HEK293 (cell line): Measurements from ENCODE around the gene SYNE3.

ENCODE experiments used
- CTCF ChIA-PET: fragments of 350-600 bp; formaldehyde crosslinking; extraction: SDS; loops from one replicate; lab custom pipeline; 2021; ENCODE audit warnings: antibody characterized with exemption; lab: Yijun Ruan, JAX
- POLR2A ChIA-PET: fragments of 300-600 bp; formaldehyde crosslinking; extraction: SDS; loops from one replicate; lab custom pipeline; 2020; ENCODE audit warnings: antibody characterized with exemption, inconsistent platforms; lab: Yijun Ruan, JAX
- H3K27ac ChIP-seq: fragments of 200-500 bp; sonication (Bioruptor generic); 2 replicates; pipeline ENCODE4 v1.5.1; 2014; ENCODE audit warnings: low read depth, low read length, control low read depth, inconsistent platforms; ENCODE audit errors: extremely low read depth
- H3K36me3 ChIP-seq, 2 experiments: fragments of 200-500 bp in 1 of 2; sonication (Bioruptor generic) in 1 of 2; 1 replicate in 1 of 2; 2 replicates in 1 of 2; pipeline ENCODE4 v1.5.1; 2014 to 2017; ENCODE audit warnings: inconsistent platforms in 2 of 2, low read length in 2 of 2; ENCODE audit not compliant: control insufficient read depth in 2 of 2, insufficient read depth in 1 of 2
- H3K4me1 ChIP-seq: fragments of 200-500 bp; sonication (Bioruptor generic); 2 replicates; pipeline ENCODE4 v1.5.1; 2014; ENCODE audit warnings: mild to moderate bottlenecking, low read length, inconsistent platforms; ENCODE audit not compliant: control insufficient read depth, insufficient read depth
- H3K4me3 ChIP-seq: 2 replicates; pipeline ENCODE4 v1.5.1; 2011; ENCODE audit warnings: low read depth, mild to moderate bottlenecking, control low read depth, low read length, moderate library complexity
- H3K9me3 ChIP-seq: fragments of 200-500 bp; sonication (Bioruptor generic); 2 replicates; pipeline ENCODE4 v1.5.1; 2014; ENCODE audit warnings: low read depth, low read length, inconsistent platforms; ENCODE audit not compliant: control insufficient read depth, insufficient read depth
- EGR2 ChIP-seq: fragments of 450-650 bp; formaldehyde crosslinking; IDR thresholded peaks from 2 replicates; pipeline ENCODE4 v1.5.1; 2016; ENCODE audit warnings: low read depth, missing biosample characterization, missing genetic modification characterization
- MZF1 ChIP-seq: fragments of 450-650 bp; formaldehyde crosslinking; IDR thresholded peaks from 2 replicates; pipeline ENCODE4 v1.5.1; 2017; ENCODE audit warnings: missing biosample characterization, missing genetic modification characterization, borderline replicate concordance
- SP2 ChIP-seq: fragments of 450-650 bp; formaldehyde crosslinking; IDR thresholded peaks from 2 replicates; pipeline ENCODE4 v1.5.1; 2016; ENCODE audit warnings: missing biosample characterization, missing genetic modification characterization
- ZBTB17 ChIP-seq: fragments of 450-650 bp; formaldehyde crosslinking; IDR thresholded peaks from 2 replicates; pipeline ENCODE4 v1.5.1; 2016; ENCODE audit warnings: missing biosample characterization, missing genetic modification characterization
- ZFHX2 ChIP-seq: fragments of 450-650 bp; formaldehyde crosslinking; conservative IDR thresholded peaks from 2 replicates; pipeline ENCODE4 v1.5.1; 2016; ENCODE audit warnings: missing biosample characterization, missing genetic modification characterization
- ZNF169 ChIP-seq: fragments of 450-650 bp; formaldehyde crosslinking; IDR thresholded peaks from 2 replicates; pipeline ENCODE4 v1.5.1; 2016; ENCODE audit warnings: missing biosample characterization, missing genetic modification characterization
- ZNF274 ChIP-seq, 2 experiments: fragments of 200-500 bp in 1 of 2; fragments of 450-650 bp in 1 of 2; sonication (Bioruptor generic) in 1 of 2; formaldehyde crosslinking in 1 of 2; IDR thresholded peaks; 2 replicates each; pipeline versions ENCODE4 v1.5.1 to v1.6.1; 2014 to 2016; ENCODE audit warnings: borderline replicate concordance in 1 of 2, inconsistent platforms in 1 of 2, low read length in 1 of 2, missing biosample characterization in 1 of 2, missing genetic modification characterization in 1 of 2
- ZNF394 ChIP-seq: fragments of 450-650 bp; formaldehyde crosslinking; IDR thresholded peaks from 2 replicates; pipeline ENCODE4 v1.5.1; 2016; ENCODE audit warnings: missing biosample characterization, missing genetic modification characterization, mild to moderate bottlenecking, moderate library complexity, borderline replicate concordance
- ZNF529 ChIP-seq: fragments of 450-650 bp; formaldehyde crosslinking; IDR thresholded peaks from 2 replicates; pipeline ENCODE4 v1.5.1; 2017; ENCODE audit warnings: missing genetic modification characterization, missing biosample characterization; ENCODE audit not compliant: insufficient replicate concordance
- ZNF548 ChIP-seq: fragments of 450-650 bp; formaldehyde crosslinking; IDR thresholded peaks from 2 replicates; pipeline ENCODE4 v1.5.1; 2016; ENCODE audit warnings: missing biosample characterization, missing genetic modification characterization
- ZNF610 ChIP-seq: fragments of 450-650 bp; formaldehyde crosslinking; IDR thresholded peaks from 2 replicates; pipeline ENCODE4 v1.5.1; 2016; ENCODE audit warnings: missing biosample characterization, missing genetic modification characterization, borderline replicate concordance
- ZNF621 ChIP-seq: fragments of 450-650 bp; formaldehyde crosslinking; IDR thresholded peaks from 2 replicates; pipeline ENCODE4 v1.5.1; 2017; ENCODE audit warnings: missing biosample characterization, missing genetic modification characterization
- ZNF654 ChIP-seq: fragments of 450-650 bp; formaldehyde crosslinking; IDR thresholded peaks from 2 replicates; pipeline ENCODE4 v1.5.1; 2016; ENCODE audit warnings: low read depth, missing biosample characterization, missing genetic modification characterization
- ZNF677 ChIP-seq: fragments of 450-650 bp; IDR thresholded peaks from 2 replicates; pipeline ENCODE4 v1.5.0; 2018; ENCODE audit warnings: missing biosample characterization, mild to moderate bottlenecking, missing genetic modification characterization, moderate library complexity
- TF ChIP-seq, protein P1 (sequence below): fragments of 450-650 bp; formaldehyde crosslinking; IDR thresholded peaks from 2 replicates; pipeline ENCODE4 v1.5.1; 2017; ENCODE audit warnings: missing biosample characterization, mild to moderate bottlenecking, missing genetic modification characterization, moderate library complexity
- TF ChIP-seq, protein P2 (sequence below): fragments of 450-650 bp; formaldehyde crosslinking; IDR thresholded peaks from 2 replicates; pipeline ENCODE4 v1.5.1; 2016; ENCODE audit warnings: missing biosample characterization, missing genetic modification characterization
- TF ChIP-seq, protein P3 (sequence below): fragments of 450-650 bp; formaldehyde crosslinking; IDR thresholded peaks from 2 replicates; pipeline ENCODE4 v1.5.1; 2017; ENCODE audit warnings: missing biosample characterization, missing genetic modification characterization
- TF ChIP-seq, protein P4 (sequence below): IDR thresholded peaks from 2 replicates; pipeline ENCODE4 v1.6.1; 2011; ENCODE audit warnings: mild to moderate bottlenecking, low read depth, low read length, borderline replicate concordance
- TF ChIP-seq, protein P5 (sequence below): fragments of 450-650 bp; formaldehyde crosslinking; IDR thresholded peaks from 2 replicates; pipeline ENCODE4 v1.5.1; 2016; ENCODE audit warnings: missing biosample characterization, missing genetic modification characterization
- TF ChIP-seq, protein P6 (sequence below): fragments of 450-650 bp; formaldehyde crosslinking; IDR thresholded peaks from 2 replicates; pipeline ENCODE4 v1.5.1; 2016; ENCODE audit warnings: missing biosample characterization, missing genetic modification characterization
- TF ChIP-seq, protein P7 (sequence below): fragments of 450-650 bp; formaldehyde crosslinking; IDR thresholded peaks from 2 replicates; pipeline ENCODE4 v1.5.1; 2016; ENCODE audit warnings: missing biosample characterization, missing genetic modification characterization

The SYNE3 gene

DNA sequence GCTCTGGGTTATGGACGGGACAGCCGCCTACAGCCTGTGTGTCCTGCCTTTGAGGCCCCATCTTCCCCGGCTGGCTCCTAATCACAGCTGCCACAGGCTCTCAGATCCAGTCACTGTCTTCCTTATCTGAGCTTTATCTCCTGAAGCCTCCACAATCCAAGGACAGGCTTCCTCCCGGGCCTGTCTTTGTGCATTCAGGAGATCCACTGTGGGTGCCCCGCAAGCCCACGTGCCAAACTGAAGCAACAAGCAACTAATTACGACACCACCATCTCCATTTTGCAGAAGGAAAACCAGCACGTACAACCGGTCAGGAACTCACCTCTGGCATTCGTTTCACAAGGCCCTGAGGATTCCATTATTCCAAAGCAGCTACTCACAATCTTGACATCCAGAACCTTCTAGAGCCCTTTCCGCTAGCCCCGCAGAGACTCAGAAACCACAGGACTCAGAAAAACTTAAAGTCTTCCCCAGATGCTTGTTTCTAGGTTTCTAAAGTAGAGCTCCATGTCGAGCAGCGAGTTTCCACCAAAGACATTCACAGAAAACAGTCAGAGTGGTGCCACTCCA lies 14.0 kb downstream of the SYNE3 start (continued):
- TF ChIP-seq ZBTB17 (tag by site-specific recombination) = no peak
- no peak for TF ChIP-seq SP2 (tag by site-specific recombination)
- TF ChIP-seq, protein P1, sequence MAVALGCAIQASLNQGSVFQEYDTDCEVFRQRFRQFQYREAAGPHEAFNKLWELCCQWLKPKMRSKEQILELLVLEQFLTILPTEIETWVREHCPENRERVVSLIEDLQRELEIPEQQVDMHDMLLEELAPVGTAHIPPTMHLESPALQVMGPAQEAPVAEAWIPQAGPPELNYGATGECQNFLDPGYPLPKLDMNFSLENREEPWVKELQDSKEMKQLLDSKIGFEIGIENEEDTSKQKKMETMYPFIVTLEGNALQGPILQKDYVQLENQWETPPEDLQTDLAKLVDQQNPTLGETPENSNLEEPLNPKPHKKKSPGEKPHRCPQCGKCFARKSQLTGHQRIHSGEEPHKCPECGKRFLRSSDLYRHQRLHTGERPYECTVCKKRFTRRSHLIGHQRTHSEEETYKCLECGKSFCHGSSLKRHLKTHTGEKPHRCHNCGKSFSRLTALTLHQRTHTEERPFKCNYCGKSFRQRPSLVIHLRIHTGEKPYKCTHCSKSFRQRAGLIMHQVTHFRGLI (tag by site-specific recombination) = no peak
- no peak for TF ChIP-seq ZNF677
- no peak for TF ChIP-seq ZNF548 (tag by site-specific recombination)
- TF ChIP-seq, protein P2, sequence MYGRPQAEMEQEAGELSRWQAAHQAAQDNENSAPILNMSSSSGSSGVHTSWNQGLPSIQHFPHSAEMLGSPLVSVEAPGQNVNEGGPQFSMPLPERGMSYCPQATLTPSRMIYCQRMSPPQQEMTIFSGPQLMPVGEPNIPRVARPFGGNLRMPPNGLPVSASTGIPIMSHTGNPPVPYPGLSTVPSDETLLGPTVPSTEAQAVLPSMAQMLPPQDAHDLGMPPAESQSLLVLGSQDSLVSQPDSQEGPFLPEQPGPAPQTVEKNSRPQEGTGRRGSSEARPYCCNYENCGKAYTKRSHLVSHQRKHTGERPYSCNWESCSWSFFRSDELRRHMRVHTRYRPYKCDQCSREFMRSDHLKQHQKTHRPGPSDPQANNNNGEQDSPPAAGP = no peak
- TF ChIP-seq ZNF654 (tag by site-specific recombination) = no peak
- TF ChIP-seq MZF1 = no peak
- TF ChIP-seq ZNF169 = no peak
- TF ChIP-seq, protein P3, sequence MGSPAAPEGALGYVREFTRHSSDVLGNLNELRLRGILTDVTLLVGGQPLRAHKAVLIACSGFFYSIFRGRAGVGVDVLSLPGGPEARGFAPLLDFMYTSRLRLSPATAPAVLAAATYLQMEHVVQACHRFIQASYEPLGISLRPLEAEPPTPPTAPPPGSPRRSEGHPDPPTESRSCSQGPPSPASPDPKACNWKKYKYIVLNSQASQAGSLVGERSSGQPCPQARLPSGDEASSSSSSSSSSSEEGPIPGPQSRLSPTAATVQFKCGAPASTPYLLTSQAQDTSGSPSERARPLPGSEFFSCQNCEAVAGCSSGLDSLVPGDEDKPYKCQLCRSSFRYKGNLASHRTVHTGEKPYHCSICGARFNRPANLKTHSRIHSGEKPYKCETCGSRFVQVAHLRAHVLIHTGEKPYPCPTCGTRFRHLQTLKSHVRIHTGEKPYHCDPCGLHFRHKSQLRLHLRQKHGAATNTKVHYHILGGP (tag by site-specific recombination) = no peak
- TF ChIP-seq ZNF621 (tag by site-specific recombination) = no peak

DNA sequence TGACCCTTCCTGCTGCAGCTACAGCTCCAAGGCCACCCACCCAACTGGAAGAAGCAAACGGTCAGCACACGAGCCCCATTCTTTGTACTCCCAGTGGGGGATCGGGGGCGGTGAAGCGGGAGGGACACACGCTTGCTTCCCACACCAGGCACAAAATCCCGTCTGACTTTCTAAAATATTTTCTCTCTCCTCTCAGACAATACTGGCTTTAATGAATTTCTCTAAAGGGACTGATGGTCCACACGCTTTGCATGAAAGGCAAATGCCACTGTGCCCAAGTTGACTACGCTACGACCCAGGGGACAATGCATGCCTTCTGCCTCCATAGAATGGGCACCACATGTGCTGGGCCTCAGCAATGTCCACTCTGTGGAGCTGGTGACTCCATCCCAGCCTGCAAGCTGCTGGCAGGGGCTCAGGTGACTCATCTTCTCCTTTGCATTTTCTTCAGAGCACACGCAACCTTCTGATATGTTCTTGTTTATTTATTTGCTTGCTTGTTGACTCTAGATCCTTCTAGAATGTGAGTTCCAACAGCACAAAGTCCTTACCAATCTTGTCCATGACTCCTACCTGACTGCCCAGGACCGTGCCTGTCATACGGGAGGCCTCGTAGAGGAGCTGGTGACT lies 15.6 kb downstream of the SYNE3 start:
- no peak overlapping the region for H3K27ac ChIP-seq
- ChIA-PET CTCF (interaction anchor here (0.9 kb wide), 1 partner anchor 48 kb away, joined by 3 read pairs; no protein-coding TSS in a partner anchor), POLR2A (no interaction called here)
- no peaks in the 10 kb centered on the region for H3K36me3 ChIP-seq
- no peaks in the 10 kb centered on the region for H3K9me3 ChIP-seq
- TF ChIP-seq ZNF394 (tag by site-specific recombination) (no peak), ZNF610 (tag by site-specific recombination) (no peak), EGR2 (peak; percentile 76), ZNF274 (IDR thresholded peaks at IDR 0.05; ENCODE audit: low read length) (no peak), ZNF274 (tag by site-specific recombination; IDR thresholded peaks at IDR 0.05; ENCODE audit: borderline replicate concordance) (no peak), ZFHX2 (0 out of 2 replicates have a peak, but pooled peaks have one; percentile 23)
- TF ChIP-seq, protein P4, sequence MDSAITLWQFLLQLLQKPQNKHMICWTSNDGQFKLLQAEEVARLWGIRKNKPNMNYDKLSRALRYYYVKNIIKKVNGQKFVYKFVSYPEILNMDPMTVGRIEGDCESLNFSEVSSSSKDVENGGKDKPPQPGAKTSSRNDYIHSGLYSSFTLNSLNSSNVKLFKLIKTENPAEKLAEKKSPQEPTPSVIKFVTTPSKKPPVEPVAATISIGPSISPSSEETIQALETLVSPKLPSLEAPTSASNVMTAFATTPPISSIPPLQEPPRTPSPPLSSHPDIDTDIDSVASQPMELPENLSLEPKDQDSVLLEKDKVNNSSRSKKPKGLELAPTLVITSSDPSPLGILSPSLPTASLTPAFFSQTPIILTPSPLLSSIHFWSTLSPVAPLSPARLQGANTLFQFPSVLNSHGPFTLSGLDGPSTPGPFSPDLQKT = no peak
- H3K4me1 ChIP-seq = no peaks in the 10 kb centered on the region; the same call in 1 of the 2 replicates
- H3K4me3 ChIP-seq = no peak overlapping the region

DNA sequence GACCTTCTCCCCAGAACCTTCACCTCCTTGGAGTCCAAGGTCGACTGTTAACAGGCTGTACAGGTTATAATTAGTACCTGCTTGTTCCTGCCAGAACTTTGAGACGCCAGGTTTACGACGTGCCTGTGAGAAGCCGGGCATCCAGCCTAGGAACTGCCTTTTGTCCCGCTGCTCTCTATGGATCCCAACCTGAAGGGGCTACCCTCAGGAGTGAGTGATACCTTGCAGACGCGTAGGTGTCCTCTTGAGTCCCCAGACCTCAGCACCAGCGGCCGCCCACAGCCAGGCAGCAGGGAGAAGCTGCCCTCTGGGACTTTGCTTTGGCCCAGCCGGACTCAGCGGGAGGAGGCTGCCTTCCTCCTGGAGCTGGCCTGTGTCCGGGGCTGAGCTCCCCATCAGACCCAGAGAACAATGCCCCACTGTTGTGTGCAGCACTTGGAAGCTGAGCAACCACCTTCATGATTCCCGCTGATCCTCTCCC lies 16.2 kb downstream of the SYNE3 start:
- H3K27ac ChIP-seq = no peak overlapping the region
- no peaks in the 10 kb centered on the region for H3K36me3 ChIP-seq
- POLR2A ChIA-PET = interaction anchor here (0.7 kb wide), 1 partner anchor 282 kb away, joined by 3 read pairs; no protein-coding TSS in a partner anchor
- TF ChIP-seq, protein P5, sequence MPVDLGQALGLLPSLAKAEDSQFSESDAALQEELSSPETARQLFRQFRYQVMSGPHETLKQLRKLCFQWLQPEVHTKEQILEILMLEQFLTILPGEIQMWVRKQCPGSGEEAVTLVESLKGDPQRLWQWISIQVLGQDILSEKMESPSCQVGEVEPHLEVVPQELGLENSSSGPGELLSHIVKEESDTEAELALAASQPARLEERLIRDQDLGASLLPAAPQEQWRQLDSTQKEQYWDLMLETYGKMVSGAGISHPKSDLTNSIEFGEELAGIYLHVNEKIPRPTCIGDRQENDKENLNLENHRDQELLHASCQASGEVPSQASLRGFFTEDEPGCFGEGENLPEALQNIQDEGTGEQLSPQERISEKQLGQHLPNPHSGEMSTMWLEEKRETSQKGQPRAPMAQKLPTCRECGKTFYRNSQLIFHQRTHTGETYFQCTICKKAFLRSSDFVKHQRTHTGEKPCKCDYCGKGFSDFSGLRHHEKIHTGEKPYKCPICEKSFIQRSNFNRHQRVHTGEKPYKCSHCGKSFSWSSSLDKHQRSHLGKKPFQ (tag by site-specific recombination) = no peak
- no peak for TF ChIP-seq ZNF529 (tag by site-specific recombination)
- TF ChIP-seq, protein P6, sequence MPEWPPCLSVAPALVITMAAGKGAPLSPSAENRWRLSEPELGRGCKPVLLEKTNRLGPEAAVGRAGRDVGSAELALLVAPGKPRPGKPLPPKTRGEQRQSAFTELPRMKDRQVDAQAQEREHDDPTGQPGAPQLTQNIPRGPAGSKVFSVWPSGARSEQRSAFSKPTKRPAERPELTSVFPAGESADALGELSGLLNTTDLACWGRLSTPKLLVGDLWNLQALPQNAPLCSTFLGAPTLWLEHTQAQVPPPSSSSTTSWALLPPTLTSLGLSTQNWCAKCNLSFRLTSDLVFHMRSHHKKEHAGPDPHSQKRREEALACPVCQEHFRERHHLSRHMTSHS = no peak
- TF ChIP-seq, protein P7, sequence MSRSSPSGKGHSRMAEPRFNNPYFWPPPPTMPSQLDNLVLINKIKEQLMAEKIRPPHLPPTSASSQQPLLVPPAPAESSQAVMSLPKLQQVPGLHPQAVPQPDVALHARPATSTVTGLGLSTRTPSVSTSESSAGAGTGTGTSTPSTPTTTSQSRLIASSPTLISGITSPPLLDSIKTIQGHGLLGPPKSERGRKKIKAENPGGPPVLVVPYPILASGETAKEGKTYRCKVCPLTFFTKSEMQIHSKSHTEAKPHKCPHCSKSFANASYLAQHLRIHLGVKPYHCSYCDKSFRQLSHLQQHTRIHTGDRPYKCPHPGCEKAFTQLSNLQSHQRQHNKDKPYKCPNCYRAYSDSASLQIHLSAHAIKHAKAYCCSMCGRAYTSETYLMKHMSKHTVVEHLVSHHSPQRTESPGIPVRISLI = no peak

More for the DNA sequence above, 16.2 kb downstream of the SYNE3 start:
- Histone ChIP-seq H3K4me1 (no peaks in the 10 kb centered on the region; the same call in 1 of the 2 replicates), H3K9me3 (no peaks in the 10 kb centered on the region), H3K4me3 (no peak overlapping the region)
- CTCF ChIA-PET = no interaction called here
